PFSK-1 (cell line): Measurements from ENCODE around the gene ST7.

Experiments
- FOXP2 ChIP-seq: optimal IDR thresholded peaks from 2 replicates; pipeline ENCODE3; 2011; ENCODE audit warnings: borderline replicate concordance, control low read depth, inconsistent platforms; ENCODE audit not compliant: insufficient read depth; ENCODE audit errors: extremely low read length, extremely low read depth
- POLR2AphosphoS5 ChIP-seq: IDR thresholded peaks from 2 replicates; pipeline ENCODE4 v1.6.1; 2012; ENCODE audit warnings: low read depth, mild to moderate bottlenecking, control low read depth, low read length, moderate library complexity
- SIN3A ChIP-seq: IDR thresholded peaks from 2 replicates; pipeline ENCODE4 v1.6.1; 2012; ENCODE audit warnings: mild to moderate bottlenecking, low read length, moderate library complexity, borderline replicate concordance; ENCODE audit not compliant: insufficient read depth
- TAF1 ChIP-seq: IDR thresholded peaks from 2 replicates; pipeline ENCODE4 v1.6.1; 2012; ENCODE audit warnings: low read length, control low read depth, borderline replicate concordance; ENCODE audit not compliant: insufficient read depth
- TF ChIP-seq, protein P1 (sequence below), 2 experiments: IDR thresholded peaks; 2 replicates each; pipeline versions ENCODE4 v1.6.1 to v1.8.0; 2011 to 2012; ENCODE audit warnings: low read depth in 2 of 2, low read length in 2 of 2, control low read depth in 1 of 2, inconsistent platforms in 1 of 2, mild to moderate bottlenecking in 1 of 2, moderate library complexity in 1 of 2; ENCODE audit not compliant: insufficient read depth in 1 of 2

ST7 gene

DNA sequence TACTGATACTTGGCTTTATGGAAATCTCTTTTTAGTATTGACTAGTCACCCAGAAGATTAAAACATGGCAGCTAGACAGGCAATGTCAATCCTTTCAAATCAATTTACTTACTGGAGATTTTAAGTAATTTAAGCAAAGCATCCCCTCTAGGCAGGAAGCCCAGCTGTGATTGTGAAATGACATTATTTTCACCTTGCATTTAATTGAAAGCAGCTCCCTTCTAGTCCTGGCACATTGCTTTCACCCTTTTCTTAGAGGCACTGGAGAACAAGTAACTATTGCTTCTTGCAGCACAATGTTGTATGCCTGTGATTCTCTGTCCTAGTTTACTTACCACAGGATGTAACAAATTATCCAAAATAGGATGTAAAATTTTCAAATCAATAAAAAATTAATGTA lies 13.3 kb downstream of the ST7 start:
- TF ChIP-seq SIN3A (no peak), FOXP2 (no peak), POLR2AphosphoS5 (no peak), TAF1 (no peak)
- TF ChIP-seq, protein P1, sequence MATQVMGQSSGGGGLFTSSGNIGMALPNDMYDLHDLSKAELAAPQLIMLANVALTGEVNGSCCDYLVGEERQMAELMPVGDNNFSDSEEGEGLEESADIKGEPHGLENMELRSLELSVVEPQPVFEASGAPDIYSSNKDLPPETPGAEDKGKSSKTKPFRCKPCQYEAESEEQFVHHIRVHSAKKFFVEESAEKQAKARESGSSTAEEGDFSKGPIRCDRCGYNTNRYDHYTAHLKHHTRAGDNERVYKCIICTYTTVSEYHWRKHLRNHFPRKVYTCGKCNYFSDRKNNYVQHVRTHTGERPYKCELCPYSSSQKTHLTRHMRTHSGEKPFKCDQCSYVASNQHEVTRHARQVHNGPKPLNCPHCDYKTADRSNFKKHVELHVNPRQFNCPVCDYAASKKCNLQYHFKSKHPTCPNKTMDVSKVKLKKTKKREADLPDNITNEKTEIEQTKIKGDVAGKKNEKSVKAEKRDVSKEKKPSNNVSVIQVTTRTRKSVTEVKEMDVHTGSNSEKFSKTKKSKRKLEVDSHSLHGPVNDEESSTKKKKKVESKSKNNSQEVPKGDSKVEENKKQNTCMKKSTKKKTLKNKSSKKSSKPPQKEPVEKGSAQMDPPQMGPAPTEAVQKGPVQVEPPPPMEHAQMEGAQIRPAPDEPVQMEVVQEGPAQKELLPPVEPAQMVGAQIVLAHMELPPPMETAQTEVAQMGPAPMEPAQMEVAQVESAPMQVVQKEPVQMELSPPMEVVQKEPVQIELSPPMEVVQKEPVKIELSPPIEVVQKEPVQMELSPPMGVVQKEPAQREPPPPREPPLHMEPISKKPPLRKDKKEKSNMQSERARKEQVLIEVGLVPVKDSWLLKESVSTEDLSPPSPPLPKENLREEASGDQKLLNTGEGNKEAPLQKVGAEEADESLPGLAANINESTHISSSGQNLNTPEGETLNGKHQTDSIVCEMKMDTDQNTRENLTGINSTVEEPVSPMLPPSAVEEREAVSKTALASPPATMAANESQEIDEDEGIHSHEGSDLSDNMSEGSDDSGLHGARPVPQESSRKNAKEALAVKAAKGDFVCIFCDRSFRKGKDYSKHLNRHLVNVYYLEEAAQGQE (IDR thresholded peaks at IDR 0.05; ENCODE audit: insufficient read depth in 1 of 2, low read depth in 2 of 2, low read length in 2 of 2) = no peak

DNA sequence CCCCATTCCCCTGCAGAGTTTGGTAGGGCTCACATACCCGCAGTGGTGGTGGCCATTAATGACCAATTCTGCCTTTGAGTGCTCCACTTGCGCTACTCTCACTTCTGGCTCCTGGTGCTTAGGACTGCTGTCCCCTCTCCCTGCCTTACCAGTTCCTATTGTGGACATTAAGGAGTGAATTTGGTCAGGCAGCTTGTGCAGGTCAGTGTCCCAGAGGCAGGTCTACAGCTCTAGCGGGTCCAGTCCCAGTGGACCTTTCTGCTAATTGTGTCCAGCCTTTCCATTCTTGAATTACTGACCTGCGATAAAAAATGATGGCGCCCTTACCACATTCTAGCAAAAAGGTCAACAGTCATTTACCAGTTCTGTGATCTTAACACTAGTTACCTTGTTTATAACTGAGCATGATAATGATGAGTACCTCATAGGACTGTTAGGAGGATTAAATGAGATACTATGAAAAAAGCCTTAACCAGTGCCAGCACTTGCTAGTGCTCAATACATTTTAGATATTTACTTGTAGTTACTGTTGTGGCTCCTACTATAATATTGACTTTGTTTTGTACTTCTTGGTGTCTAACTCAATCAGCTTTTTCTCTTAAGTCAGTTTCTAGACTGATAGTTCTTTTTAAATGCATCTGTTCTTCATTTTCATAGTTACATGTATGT lies 14.1 kb downstream of the ST7 start:
- no peak for TF ChIP-seq SIN3A
- TF ChIP-seq, protein P1 (IDR thresholded peaks at IDR 0.05; ENCODE audit: insufficient read depth in 1 of 2, low read depth in 2 of 2, low read length in 2 of 2) = no peak
- TF ChIP-seq FOXP2 = no peak
- TF ChIP-seq POLR2AphosphoS5 = no peak
- TF ChIP-seq TAF1 = no peak

DNA sequence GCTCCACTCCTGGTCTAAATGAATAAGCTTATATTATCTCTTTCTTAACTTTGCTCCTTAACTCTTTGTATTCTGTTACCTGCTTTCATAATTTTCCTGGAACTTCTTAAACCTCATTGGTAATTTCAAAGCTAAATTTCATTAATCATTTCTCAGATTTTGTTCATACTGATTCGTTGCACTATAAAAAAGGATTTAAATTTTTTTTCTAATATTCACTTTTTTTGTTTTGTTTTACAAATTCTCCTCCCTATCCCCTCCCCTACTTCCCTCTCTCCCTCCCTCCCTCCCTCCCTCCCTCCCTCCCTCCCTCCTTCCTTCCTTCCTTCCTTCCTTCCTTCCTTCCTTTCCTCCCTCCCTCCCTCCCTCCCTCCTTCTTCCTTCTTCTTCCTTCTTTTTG lies 14.7 kb downstream of the ST7 start:
- TF ChIP-seq TAF1 (no peak), FOXP2 (no peak), POLR2AphosphoS5 (no peak), SIN3A (no peak)
- TF ChIP-seq, protein P1 (IDR thresholded peaks at IDR 0.05; ENCODE audit: insufficient read depth in 1 of 2, low read depth in 2 of 2, low read length in 2 of 2) = no peak

DNA sequence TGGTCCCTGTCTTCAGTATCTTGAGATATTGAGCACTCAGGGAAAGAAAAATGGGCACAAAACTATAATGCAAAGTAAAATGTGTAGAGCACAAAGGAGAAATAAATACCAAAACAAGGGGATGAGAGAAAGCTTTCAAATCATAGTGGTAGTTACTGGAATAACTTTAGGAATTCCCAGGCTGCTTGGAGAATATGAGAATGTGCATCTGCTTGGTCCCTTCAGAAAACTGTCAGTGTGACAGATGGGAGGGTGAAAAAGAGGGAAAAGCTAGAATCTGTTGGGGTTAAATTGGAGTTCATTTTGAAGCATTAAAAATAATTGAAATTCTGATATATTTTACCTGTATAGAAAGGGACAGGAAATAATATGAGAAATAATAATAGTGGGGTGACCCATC lies 15.3 kb downstream of the ST7 start:
- no peak for TF ChIP-seq POLR2AphosphoS5
- TF ChIP-seq TAF1 = no peak
- TF ChIP-seq SIN3A = no peak
- no peak for TF ChIP-seq FOXP2
- TF ChIP-seq, protein P1 (IDR thresholded peaks at IDR 0.05; ENCODE audit: insufficient read depth in 1 of 2, low read depth in 2 of 2, low read length in 2 of 2) = no peak

DNA sequence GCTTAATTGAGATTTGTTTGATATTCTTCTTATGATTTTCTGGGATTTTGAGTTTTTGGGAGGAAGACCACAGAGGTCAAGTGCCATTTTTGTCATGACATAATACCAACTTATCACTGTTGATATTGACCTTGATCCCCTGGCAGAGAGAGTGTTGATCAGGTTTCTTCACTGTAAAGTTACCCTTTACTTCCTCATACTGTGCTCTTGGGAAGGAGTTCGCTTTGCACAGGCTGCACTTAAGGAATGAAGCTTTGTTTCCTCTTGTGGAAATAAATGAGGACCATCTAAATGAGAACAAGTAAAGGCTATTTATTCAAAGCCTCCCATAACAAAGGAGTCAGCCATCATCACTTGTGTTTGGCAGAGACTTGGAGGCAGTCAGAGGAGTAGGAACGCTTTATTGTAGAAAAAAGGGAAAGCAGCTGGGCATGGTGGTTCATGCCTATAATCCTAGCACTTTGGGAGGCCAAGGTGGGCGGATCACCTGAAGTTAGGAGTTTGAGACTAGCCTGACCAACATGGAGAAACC lies 16.1 kb downstream of the ST7 start:
- TF ChIP-seq TAF1 = no peak
- TF ChIP-seq, protein P1 (IDR thresholded peaks at IDR 0.05; ENCODE audit: insufficient read depth in 1 of 2, low read depth in 2 of 2, low read length in 2 of 2) = no peak
- no peak for TF ChIP-seq FOXP2
- no peak for TF ChIP-seq POLR2AphosphoS5
